Fibroblast of pulmonary artery (primary cell): ENCODE measurements around the gene SUGCT.

Experiments
- DNase-seq: peaks from one replicate; pipeline ENCODE4 v3.0.0-alpha.2; 2010; ENCODE audit warnings: low read depth
- H3K4me3 ChIP-seq: replicated peaks from 2 replicates; pipeline ENCODE4 v1.5.1; 2011; ENCODE audit warnings: low read depth, mild to moderate bottlenecking, control low read depth, low read length, moderate library complexity
- TF ChIP-seq, protein P1 (sequence below): IDR thresholded peaks from 2 replicates; pipeline ENCODE4 v1.5.1; 2011; ENCODE audit warnings: mild to moderate bottlenecking, control low read depth, low read length, inconsistent platforms; ENCODE audit errors: missing control alignments

SUGCT gene

DNA sequence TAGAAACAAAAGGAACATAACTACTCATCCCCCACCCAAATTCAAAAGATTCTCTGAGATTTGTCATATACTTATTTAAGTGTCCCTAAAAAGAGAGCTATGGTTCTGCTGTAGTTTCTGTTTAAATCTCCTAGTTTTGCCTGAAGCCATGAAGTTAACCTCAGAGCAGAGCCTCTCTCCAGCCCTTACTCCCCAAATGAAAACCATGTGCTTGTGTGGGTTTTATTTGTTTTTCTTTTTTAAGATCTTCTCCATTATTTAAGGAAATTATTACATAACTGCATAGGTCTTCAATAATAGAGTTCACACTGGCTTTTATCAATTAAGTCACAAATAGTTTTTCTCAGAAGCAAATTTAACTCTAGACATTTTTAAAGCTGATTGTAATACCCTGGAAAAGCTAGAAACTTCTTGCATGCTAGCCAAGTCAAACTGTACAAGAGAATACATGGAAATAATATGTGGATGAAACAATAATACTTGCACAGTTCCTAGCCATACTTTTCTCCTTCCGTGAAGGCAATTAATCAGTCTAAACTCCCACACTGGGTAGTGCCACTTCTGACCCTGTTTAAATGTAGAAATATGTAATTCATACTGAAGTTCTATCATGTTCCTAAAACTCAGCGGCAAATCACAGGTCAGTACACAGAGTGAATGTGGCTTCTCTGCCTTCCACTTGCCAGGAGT, 579.7 kb downstream of the SUGCT start:
- DNase-seq, result no peak
- TF ChIP-seq, protein P1, sequence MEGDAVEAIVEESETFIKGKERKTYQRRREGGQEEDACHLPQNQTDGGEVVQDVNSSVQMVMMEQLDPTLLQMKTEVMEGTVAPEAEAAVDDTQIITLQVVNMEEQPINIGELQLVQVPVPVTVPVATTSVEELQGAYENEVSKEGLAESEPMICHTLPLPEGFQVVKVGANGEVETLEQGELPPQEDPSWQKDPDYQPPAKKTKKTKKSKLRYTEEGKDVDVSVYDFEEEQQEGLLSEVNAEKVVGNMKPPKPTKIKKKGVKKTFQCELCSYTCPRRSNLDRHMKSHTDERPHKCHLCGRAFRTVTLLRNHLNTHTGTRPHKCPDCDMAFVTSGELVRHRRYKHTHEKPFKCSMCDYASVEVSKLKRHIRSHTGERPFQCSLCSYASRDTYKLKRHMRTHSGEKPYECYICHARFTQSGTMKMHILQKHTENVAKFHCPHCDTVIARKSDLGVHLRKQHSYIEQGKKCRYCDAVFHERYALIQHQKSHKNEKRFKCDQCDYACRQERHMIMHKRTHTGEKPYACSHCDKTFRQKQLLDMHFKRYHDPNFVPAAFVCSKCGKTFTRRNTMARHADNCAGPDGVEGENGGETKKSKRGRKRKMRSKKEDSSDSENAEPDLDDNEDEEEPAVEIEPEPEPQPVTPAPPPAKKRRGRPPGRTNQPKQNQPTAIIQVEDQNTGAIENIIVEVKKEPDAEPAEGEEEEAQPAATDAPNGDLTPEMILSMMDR, result no peak
- H3K4me3 ChIP-seq, result no peak overlapping the region

DNA sequence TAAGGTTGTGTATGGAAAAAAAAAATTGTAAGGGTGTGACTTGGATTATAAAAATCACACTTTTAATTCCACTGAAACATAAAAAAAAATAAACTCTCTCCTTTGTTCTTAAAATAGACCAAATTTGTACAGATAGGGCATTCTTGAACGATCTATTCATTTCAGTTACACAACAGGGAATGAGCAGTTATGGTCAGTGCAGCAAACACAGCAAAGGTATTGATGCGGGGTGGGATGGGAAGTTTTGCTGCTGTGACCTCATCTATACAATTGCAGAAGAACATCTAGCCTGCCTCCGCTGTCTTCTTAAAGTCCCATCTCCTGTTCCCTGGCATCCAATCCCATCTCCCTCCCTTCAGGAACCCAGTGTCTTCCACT, 580.2 kb downstream of the SUGCT start:
- TF ChIP-seq, protein P1, result no peak
- DNase-seq, result peak; percentile 39
- H3K4me3 ChIP-seq, result no peak overlapping the region

DNA sequence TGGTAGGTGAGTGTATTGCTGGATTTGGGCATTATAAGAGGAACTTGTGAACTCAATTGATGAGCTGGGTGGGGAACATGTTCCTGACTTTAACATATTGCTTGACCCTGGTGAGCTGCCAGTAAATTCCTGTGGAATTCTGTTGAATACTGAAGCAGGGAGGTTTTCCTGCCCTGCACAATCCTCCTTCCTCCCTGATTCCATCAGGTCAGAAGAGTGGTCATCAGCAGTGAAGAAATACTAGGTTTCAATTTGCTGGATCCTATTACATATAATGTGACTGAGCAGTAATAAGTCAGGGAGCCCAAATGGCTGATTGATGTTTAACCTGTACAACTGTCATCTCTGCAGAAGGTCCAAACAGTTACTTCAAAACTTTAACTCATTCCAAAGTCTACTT, 581.2 kb downstream of the SUGCT start:
- peak; percentile 41 for DNase-seq
- TF ChIP-seq, protein P1, result no peak
- H3K4me3 ChIP-seq, result no peak overlapping the region

DNA sequence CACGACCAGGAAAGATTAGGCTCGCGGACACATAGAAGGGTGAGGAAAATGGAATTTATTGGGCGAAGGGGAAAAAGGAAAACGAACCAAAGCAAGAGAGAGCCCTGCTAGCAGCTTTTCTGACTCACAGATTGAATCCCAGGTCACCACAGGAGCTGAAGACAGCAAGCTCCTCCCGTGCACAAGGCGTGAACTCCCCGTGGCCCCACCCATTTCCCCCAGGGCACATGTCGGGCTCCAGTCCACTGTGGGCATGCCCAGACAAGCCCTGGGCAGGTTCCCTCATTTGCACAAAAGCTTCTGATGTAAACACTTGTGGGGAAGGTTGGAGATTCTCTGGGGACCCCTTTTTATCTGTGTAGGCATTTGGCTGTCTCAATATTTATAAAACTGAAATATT, 582.4 kb downstream of the SUGCT start:
- TF ChIP-seq, protein P1, result no peak
- DNase-seq, result peak; percentile 92
- H3K4me3 ChIP-seq, result peak overlapping the region; percentile 9

DNA sequence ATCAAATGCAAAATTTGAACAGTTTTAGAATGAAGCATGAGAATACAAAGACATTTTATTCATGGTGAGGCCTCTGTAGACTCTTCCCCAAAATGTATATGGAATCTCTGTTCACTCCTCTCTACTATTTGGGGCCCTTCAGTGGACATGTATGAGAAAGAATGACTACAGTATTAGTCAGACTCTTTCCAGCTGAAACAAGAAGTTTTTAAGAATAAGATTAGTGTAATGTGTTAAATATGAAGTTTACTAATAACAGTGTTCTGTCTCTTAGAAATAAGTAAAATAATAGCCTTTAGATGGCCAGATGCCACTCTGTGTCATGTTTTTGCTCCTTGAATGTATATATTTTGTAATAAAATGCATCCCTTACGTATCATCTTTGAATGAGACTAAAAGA, 585.6 kb downstream of the SUGCT start:
- TF ChIP-seq, protein P1, result no peak
- no peak for DNase-seq
- H3K4me3 ChIP-seq, result no peak overlapping the region

DNA sequence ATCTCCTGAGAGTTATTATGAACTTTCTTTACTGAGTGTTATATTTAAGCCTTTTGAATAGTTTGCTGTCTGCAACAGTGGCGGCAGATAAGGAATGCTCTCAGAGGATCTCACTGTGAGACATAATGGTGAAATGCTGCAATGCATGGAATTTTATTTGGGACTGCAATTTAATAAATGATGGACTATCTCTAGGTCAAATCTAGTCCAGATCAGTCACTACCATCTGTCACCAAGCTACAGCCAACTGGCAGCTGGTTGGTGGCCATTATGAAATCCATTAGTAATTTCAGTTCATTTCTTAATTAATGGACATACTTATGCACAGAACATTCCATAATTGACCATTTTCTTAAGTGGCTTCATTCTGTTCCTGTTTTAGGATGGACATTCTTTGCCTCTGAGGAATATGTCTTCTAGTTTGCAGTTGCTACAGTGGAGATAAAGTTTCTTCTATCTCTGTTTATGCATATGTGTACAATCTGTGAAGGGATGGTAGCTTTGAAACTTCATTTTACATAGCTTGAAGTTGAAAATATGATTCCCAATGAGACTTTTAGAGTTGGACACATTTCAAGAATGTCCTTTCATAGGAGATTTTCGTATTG, 586.6 kb downstream of the SUGCT start:
- TF ChIP-seq, protein P1, result no peak
- H3K4me3 ChIP-seq, result no peak overlapping the region
- no peak for DNase-seq

DNA sequence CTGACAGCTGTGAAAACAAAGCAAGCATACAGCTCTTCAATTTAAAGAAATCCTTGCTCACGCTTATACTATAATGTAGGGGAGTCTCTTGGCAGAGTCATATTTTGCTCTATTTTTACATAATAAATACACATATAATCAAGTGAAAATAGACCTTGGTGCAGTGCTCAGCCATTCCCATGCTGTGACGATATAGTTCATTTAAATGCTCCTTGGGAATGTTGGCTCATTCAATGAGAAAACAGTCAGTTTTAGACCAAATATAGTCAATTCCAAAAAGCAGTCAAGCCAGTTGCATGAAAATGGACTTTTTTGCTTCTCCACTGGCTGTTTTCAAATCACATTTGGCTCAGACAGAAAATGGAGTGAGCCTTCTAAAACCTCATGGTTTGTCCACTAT, 587.4 kb downstream of the SUGCT start:
- no peak for DNase-seq
- TF ChIP-seq, protein P1, result no peak
- no peak overlapping the region for H3K4me3 ChIP-seq
